Loucy (cell line): Measurements from ENCODE around the gene IL23R.

Source experiments
- H2AFZ ChIP-seq: fragments of 200-600 bp; sonication (generic); 2 replicates; pipeline ENCODE4 v1.6.0; 2016; ENCODE audit warnings: antibody characterized with exemption, mild to moderate bottlenecking, low read length, moderate library complexity
- H3F3A ChIP-seq: fragments of 200-600 bp; 2 replicates; pipeline ENCODE4 v1.6.0; 2016; ENCODE audit warnings: antibody characterized with exemption, low read depth, mild to moderate bottlenecking
- H3K27me3 ChIP-seq: fragments of 200-600 bp; sonication (generic); 2 replicates; pipeline ENCODE4 v1.6.1; 2014; ENCODE audit warnings: low read length, mild to moderate bottlenecking; ENCODE audit not compliant: insufficient read depth, poor library complexity, severe bottlenecking
- H3K36me3 ChIP-seq: fragments of 200-600 bp; sonication (generic); 2 replicates; pipeline ENCODE4 v1.6.1; 2016; ENCODE audit warnings: low read length; ENCODE audit not compliant: insufficient read depth
- H3K4me1 ChIP-seq: fragments of 200-600 bp; sonication (generic); 2 replicates; pipeline ENCODE4 v1.5.1; 2014; ENCODE audit warnings: low read length, mild to moderate bottlenecking; ENCODE audit not compliant: insufficient read depth, poor library complexity, severe bottlenecking
- H3K4me2 ChIP-seq: fragments of 200-600 bp; sonication (generic); 2 replicates; pipeline ENCODE4 v1.6.0; 2014; ENCODE audit warnings: antibody characterized with exemption, low read length, low read depth, mild to moderate bottlenecking; ENCODE audit not compliant: poor library complexity, severe bottlenecking
- H3K4me3 ChIP-seq: fragments of 200-600 bp; sonication (generic); 2 replicates; pipeline ENCODE4 v1.5.1; 2014; ENCODE audit warnings: low read length, mild to moderate bottlenecking, mixed read lengths; ENCODE audit not compliant: poor library complexity, severe bottlenecking
- H3K79me2 ChIP-seq: fragments of 200-600 bp; sonication (generic); 2 replicates; pipeline ENCODE4 v1.6.1; 2014; ENCODE audit warnings: low read length; ENCODE audit not compliant: insufficient read depth
- H3K9ac ChIP-seq: fragments of 200-600 bp; sonication (generic); 2 replicates; pipeline ENCODE4 v1.6.0; 2014; ENCODE audit warnings: mild to moderate bottlenecking, low read depth, low read length, moderate library complexity; ENCODE audit not compliant: poor library complexity, severe bottlenecking
- H3K9me2 ChIP-seq: fragments of 200-600 bp; sonication (generic); replicated peaks from 2 replicates; pipeline ENCODE4 v1.6.1; 2016; ENCODE audit warnings: low read depth, low read length, mixed read lengths
- H3K9me3 ChIP-seq: fragments of 200-600 bp; sonication (generic); 2 replicates; pipeline ENCODE4 v1.6.1; 2014; ENCODE audit warnings: mild to moderate bottlenecking, antibody characterized with exemption, low read length, low read depth; ENCODE audit not compliant: insufficient read depth
- H4K20me1 ChIP-seq: fragments of 200-600 bp; sonication (generic); 2 replicates; pipeline ENCODE4 v1.6.0; 2014; ENCODE audit warnings: antibody characterized with exemption, low read length, mild to moderate bottlenecking; ENCODE audit not compliant: insufficient read depth, poor library complexity, severe bottlenecking
- CTCF ChIP-seq: fragments of 200-600 bp; sonication (generic); conservative IDR thresholded peaks from 2 replicates; pipeline ENCODE4 v1.5.1; 2014; ENCODE audit warnings: mild to moderate bottlenecking, antibody characterized with exemption, low read length
- EZH2phosphoT487 ChIP-seq: fragments of 200-600 bp; IDR thresholded peaks from 2 replicates; pipeline ENCODE4 v1.6.1; 2018; ENCODE audit warnings: antibody characterized with exemption, mild to moderate bottlenecking, moderate library complexity, borderline replicate concordance

IL23R gene

GRCh38 chr1:67173988-67174387 is 7.7 kb downstream of the IL23R start:
- Histone ChIP-seq H3K36me3 (no peaks in the 10 kb centered on the region), H3K27me3 (peaks cover 68% of the 10 kb centered on the region), H3F3A (no peaks in the 10 kb centered on the region), H3K4me1 (peaks cover 19% of the 10 kb centered on the region), H3K79me2 (no peaks in the 10 kb centered on the region), H3K9ac (no peak overlapping the region), H4K20me1 (no peaks in the 10 kb centered on the region), H3K9me2 (no peaks in the 10 kb centered on the region), H3K9me3 (no peaks in the 10 kb centered on the region), H3K4me3 (no peak overlapping the region), H2AFZ (no peak overlapping the region), H3K4me2 (no peak overlapping the region)
- TF ChIP-seq CTCF, result no peak
- no peak for TF ChIP-seq EZH2phosphoT487

GRCh38 chr1:67174716-67175284 is 8.5 kb downstream of the IL23R start:
- Histone ChIP-seq H4K20me1 (no peaks in the 10 kb centered on the region), H3K4me3 (no peak overlapping the region), H3K36me3 (no peaks in the 10 kb centered on the region), H3K4me1 (peaks cover 19% of the 10 kb centered on the region), H3K9me2 (no peaks in the 10 kb centered on the region), H3K4me2 (no peak overlapping the region), H2AFZ (no peak overlapping the region), H3K27me3 (peaks cover 60% of the 10 kb centered on the region), H3K9me3 (no peaks in the 10 kb centered on the region), H3K79me2 (no peaks in the 10 kb centered on the region), H3F3A (no peaks in the 10 kb centered on the region), H3K9ac (no peak overlapping the region)
- TF ChIP-seq EZH2phosphoT487 (no peak), CTCF (no peak)

GRCh38 chr1:67175530-67176087 is 9.4 kb downstream of the IL23R start:
- H3K4me1 ChIP-seq, result peaks cover 14% of the 10 kb centered on the region
- no peaks in the 10 kb centered on the region for H3K79me2 ChIP-seq
- no peak overlapping the region for H3K9ac ChIP-seq
- no peak overlapping the region for H2AFZ ChIP-seq
- TF ChIP-seq EZH2phosphoT487 (no peak), CTCF (no peak)
- H3K4me3 ChIP-seq, result no peak overlapping the region
- no peaks in the 10 kb centered on the region for H4K20me1 ChIP-seq
- H3K27me3 ChIP-seq, result peaks cover 52% of the 10 kb centered on the region
- no peak overlapping the region for H3K4me2 ChIP-seq
- no peaks in the 10 kb centered on the region for H3F3A ChIP-seq
- H3K36me3 ChIP-seq, result no peaks in the 10 kb centered on the region
- H3K9me3 ChIP-seq, result no peaks in the 10 kb centered on the region
- no peaks in the 10 kb centered on the region for H3K9me2 ChIP-seq
